ENCODE measurements around the gene CAAP1.

CAAP1 gene

DNA sequence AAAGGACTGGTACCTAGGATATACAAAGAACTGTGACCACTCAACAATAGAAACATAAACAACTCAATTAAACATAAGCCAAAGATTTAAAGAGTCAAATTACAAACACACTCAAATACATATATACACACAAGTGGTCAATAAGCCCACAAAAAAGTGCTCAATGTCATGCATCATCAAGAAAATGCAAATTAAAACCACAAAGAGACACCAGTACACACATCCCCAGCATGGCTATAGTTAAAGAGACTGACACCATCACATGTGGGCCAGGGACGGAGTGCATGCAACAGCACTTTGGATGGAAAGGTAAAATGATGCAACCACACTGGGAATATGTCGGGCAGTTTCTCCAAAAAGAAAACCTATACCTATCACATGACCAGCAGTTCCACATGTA, 89.7 kb downstream of the CAAP1 start:
- H3K36me3 Mint-ChIP-seq (ENCODE audit: low read depth) = no peaks in the 10 kb centered on the region
- no peaks in the 10 kb centered on the region for H3K27me3 Mint-ChIP-seq (ENCODE audit: low read depth)
- no peak overlapping the region for H3K27ac Mint-ChIP-seq
- TF ChIP-seq, protein P1, sequence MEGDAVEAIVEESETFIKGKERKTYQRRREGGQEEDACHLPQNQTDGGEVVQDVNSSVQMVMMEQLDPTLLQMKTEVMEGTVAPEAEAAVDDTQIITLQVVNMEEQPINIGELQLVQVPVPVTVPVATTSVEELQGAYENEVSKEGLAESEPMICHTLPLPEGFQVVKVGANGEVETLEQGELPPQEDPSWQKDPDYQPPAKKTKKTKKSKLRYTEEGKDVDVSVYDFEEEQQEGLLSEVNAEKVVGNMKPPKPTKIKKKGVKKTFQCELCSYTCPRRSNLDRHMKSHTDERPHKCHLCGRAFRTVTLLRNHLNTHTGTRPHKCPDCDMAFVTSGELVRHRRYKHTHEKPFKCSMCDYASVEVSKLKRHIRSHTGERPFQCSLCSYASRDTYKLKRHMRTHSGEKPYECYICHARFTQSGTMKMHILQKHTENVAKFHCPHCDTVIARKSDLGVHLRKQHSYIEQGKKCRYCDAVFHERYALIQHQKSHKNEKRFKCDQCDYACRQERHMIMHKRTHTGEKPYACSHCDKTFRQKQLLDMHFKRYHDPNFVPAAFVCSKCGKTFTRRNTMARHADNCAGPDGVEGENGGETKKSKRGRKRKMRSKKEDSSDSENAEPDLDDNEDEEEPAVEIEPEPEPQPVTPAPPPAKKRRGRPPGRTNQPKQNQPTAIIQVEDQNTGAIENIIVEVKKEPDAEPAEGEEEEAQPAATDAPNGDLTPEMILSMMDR (IDR thresholded peaks at IDR 0.05; ENCODE audit: unreplicated experiment in 3 of 3) = no peak
- H3K4me1 Mint-ChIP-seq = peaks cover 9% of the 10 kb centered on the region
- no peak overlapping the region for H3K4me3 Mint-ChIP-seq
- no peaks in the 10 kb centered on the region for H3K9me3 Mint-ChIP-seq

DNA sequence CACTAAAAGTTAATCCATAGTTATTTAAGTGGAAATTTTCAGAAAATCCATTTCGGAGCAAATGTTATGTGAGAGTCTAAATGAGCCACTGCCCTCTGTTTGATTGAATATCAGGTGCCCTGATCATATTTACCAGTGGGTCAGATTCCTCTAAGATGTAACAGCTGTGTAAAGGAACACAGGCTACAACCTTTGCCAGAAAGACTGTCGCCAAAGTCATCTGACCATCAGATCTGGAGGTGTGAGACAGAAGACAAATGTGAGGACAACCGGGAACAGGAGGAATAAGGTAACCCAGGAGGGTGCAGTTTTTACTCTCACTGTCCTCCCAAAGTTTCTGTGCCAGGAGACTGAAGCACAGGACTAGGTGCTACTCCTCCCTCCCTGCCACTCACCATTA, 90.8 kb downstream of the CAAP1 start:
- no peaks in the 10 kb centered on the region for H3K36me3 Mint-ChIP-seq (ENCODE audit: low read depth)
- peaks cover 9% of the 10 kb centered on the region for H3K4me1 Mint-ChIP-seq

DNA sequence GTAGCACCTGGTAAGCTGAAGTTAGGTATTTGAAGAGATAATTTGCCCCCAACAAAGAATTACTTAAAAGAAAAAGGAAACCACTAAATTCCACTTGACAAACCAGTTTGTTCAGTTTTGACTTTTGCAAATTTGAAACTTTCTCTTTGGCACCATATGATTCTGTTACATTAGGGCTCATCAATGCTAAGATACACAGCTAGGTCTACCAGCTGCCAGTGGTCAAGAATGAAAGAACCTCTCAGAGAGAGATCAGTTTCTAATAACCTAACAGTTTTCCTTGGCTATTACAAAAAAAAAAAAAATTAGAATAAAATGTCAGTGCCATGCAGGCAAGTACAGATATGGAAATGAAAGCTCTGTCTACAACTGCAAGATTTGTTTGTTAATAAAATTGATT, 92.3 kb downstream of the CAAP1 start:
- Mint-ChIP-seq H3K27me3 (ENCODE audit: low read depth) (no peaks in the 10 kb centered on the region), H3K27ac (peak overlapping the region in 2 of 3 experiments; percentile 12 to 48), H3K4me3 (no peak overlapping the region), H3K36me3 (ENCODE audit: low read depth) (no peaks in the 10 kb centered on the region), H3K9me3 (no peaks in the 10 kb centered on the region), H3K4me1 (peaks cover 9% of the 10 kb centered on the region)
- TF ChIP-seq, protein P1 (IDR thresholded peaks at IDR 0.05; ENCODE audit: unreplicated experiment in 3 of 3) = no peak

More for the DNA sequence above, 90.8 kb downstream of the CAAP1 start:
- Mint-ChIP-seq H3K27ac (peak overlapping the region; percentile 52 to 73 (median 72)), H3K9me3 (no peaks in the 10 kb centered on the region), H3K27me3 (ENCODE audit: low read depth) (no peaks in the 10 kb centered on the region), H3K4me3 (no peak overlapping the region)
- TF ChIP-seq, protein P1 (IDR thresholded peaks at IDR 0.05; ENCODE audit: unreplicated experiment in 3 of 3) = no peak

DNA sequence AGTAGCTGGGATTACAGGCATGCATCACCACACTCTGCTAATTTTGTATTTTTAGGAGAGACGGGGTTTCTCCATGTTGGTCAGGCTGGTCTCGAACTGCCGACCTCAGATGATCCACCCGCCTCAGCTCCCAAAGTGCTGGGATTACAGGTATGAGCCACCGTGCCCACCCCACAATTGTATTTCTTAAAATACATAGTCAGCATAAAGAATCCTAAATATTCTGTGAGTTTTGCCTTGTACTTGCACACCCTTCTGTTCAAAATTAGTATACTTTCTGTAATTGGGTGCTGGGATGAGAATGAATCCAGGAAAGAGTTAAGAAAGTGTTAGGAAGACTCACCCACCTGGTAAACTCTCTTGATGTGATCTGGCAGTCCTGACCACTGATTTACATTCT, 101.3 kb downstream of the CAAP1 start:
- no peaks in the 10 kb centered on the region for H3K27me3 Mint-ChIP-seq (ENCODE audit: low read depth)
- no peaks in the 10 kb centered on the region for H3K36me3 Mint-ChIP-seq (ENCODE audit: low read depth)
- peaks cover 7% of the 10 kb centered on the region for H3K4me1 Mint-ChIP-seq
- TF ChIP-seq, protein P1 (IDR thresholded peaks at IDR 0.05; ENCODE audit: unreplicated experiment in 3 of 3) = no peak
- H3K4me3 Mint-ChIP-seq = no peak overlapping the region
- no peak overlapping the region for H3K27ac Mint-ChIP-seq
- peaks cover 12% of the 10 kb centered on the region for H3K9me3 Mint-ChIP-seq
